Vagina (tissue), 2 donors: ENCODE data around the gene C16orf92. TPM values are rescaled to one million over a fixed set of nuclear protein-coding genes. Genes with fewer than 3 reads are reported as not detected.

ENCODE experiments used
- DNase-seq, 2 donors: peaks; one replicate each; pipeline ENCODE4 v3.0.0-alpha.2; 2017; ENCODE audit errors: extremely low spot score in 2 of 2
- H3K27ac ChIP-seq: fragments of 200-600 bp; sonication (generic); one replicate; pipeline ENCODE4 v1.5.1; 2019
- H3K27me3 ChIP-seq: fragments of 200-600 bp; sonication (generic); one replicate; pipeline ENCODE4 v1.5.1; 2019
- H3K36me3 ChIP-seq, 2 donors: fragments of 200-600 bp; sonication (generic); one replicate each; pipeline ENCODE4 v1.5.1; 2017 to 2019
- H3K4me1 ChIP-seq: fragments of 200-600 bp; sonication (generic); one replicate; pipeline ENCODE4 v1.5.1; 2019
- H3K4me3 ChIP-seq, 2 donors: fragments of 200-600 bp; sonication (generic); 1 replicate in 1 of 2; 2 replicates in 1 of 2; pipeline ENCODE4 v1.5.1; 2016 to 2019
- H3K9me3 ChIP-seq: fragments of 200-600 bp; sonication (generic); one replicate; pipeline ENCODE4 v1.5.1; 2019
- POLR2A ChIP-seq, 2 donors: fragments of 450-650 bp; IDR thresholded peaks; one replicate each; pipeline ENCODE4 v1.6.1; 2017; ENCODE audit warnings: antibody characterized with exemption in 2 of 2, mild to moderate bottlenecking in 2 of 2, moderate library complexity in 2 of 2
- POLR2AphosphoS5 ChIP-seq, 2 donors: sonication (generic); formaldehyde crosslinking; IDR thresholded peaks; one replicate each; pipeline ENCODE4 v1.9.0; 2017; ENCODE audit warnings: antibody characterized with exemption in 2 of 2, mild to moderate bottlenecking in 2 of 2, low read depth in 1 of 2; ENCODE audit not compliant: insufficient read depth in 1 of 2
- intact Hi-C: fragments of 100-400 bp; cut with DNase I; formaldehyde crosslinking; loops from one replicate; pipeline ENCODE4 v1.15.1; 2023
- total RNA-seq: library from RNA; depleted of rRNA; stranded (reverse); fragments of >200 nt; gene quantifications from one replicate; pipeline ENCODE4 v1.2.3, GENCODE V29; 2016
- TF ChIP-seq, protein P1 (sequence below), 3 experiments: fragments of 450-650 bp in 2 of 3; fragments of 200-600 bp in 1 of 3; sonication (generic) in 1 of 3; IDR thresholded peaks; one replicate each; pipeline ENCODE4 v1.5.1; 2017 to 2019; ENCODE audit warnings: antibody characterized with exemption in 3 of 3, mild to moderate bottlenecking in 2 of 3, moderate library complexity in 2 of 3

Gene C16orf92
- total RNA-seq, 1 donor from 2014 or later: not detected

DNA sequence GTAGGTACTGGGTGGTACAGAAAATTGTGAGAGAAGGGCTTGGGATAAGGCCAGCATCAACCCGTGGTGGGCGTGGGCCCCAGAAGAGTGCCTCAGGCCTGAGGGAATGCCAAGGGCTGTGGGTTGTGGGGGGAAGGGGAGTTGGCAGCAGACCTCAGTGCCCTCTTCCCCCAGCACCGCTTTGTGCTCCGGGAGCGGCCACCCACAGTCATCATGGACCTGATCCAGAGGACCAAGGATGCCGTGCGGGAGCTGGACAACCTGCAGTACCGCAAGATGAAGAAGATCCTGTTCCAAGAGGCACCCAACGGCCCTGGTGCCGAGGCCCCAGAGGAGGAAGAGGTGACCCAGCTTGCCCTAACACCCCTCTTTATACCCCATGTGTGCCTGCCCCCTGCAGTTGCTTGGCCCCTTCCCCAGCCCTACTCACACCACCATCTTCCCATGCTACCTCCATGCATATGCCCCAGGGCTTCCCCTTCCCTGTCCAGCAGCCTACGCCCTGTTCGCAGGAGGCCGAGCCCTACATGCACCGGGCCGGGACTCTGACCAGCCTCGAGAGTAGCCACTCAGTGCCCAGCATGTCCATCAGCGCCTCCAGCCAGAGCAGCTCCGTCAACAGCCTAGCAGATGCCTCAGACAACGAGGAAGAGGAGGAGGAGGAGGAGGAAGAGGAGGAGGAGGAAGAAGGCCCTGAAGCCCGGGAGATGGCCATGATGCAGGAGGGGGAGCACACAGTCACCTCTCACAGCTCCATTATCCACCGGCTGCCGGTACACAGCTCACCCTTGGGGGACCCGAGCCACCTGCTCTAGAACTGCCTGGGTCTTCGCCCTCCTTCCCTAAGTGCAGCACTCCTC lies 40.2 kb upstream of the C16orf92 start:
- H3K9me3 ChIP-seq: no peaks in the 10 kb centered on the region
- H3K36me3 ChIP-seq: peaks cover 0 to 100% of the 10 kb centered on the region in 2 donors
- TF ChIP-seq, protein P1, sequence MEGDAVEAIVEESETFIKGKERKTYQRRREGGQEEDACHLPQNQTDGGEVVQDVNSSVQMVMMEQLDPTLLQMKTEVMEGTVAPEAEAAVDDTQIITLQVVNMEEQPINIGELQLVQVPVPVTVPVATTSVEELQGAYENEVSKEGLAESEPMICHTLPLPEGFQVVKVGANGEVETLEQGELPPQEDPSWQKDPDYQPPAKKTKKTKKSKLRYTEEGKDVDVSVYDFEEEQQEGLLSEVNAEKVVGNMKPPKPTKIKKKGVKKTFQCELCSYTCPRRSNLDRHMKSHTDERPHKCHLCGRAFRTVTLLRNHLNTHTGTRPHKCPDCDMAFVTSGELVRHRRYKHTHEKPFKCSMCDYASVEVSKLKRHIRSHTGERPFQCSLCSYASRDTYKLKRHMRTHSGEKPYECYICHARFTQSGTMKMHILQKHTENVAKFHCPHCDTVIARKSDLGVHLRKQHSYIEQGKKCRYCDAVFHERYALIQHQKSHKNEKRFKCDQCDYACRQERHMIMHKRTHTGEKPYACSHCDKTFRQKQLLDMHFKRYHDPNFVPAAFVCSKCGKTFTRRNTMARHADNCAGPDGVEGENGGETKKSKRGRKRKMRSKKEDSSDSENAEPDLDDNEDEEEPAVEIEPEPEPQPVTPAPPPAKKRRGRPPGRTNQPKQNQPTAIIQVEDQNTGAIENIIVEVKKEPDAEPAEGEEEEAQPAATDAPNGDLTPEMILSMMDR (IDR thresholded peaks at IDR 0.05): no peak
- no peak for TF ChIP-seq POLR2AphosphoS5 (IDR thresholded peaks at IDR 0.05; ENCODE audit: insufficient read depth in 1 of 2, low read depth in 1 of 2)
- DNase-seq: no peak
- H3K27me3 ChIP-seq: no peaks in the 10 kb centered on the region
- H3K4me3 ChIP-seq: no peak overlapping the region
- peaks cover 3% of the 10 kb centered on the region for H3K4me1 ChIP-seq
- intact Hi-C loops: no loop called here
- no peak overlapping the region for H3K27ac ChIP-seq

DNA sequence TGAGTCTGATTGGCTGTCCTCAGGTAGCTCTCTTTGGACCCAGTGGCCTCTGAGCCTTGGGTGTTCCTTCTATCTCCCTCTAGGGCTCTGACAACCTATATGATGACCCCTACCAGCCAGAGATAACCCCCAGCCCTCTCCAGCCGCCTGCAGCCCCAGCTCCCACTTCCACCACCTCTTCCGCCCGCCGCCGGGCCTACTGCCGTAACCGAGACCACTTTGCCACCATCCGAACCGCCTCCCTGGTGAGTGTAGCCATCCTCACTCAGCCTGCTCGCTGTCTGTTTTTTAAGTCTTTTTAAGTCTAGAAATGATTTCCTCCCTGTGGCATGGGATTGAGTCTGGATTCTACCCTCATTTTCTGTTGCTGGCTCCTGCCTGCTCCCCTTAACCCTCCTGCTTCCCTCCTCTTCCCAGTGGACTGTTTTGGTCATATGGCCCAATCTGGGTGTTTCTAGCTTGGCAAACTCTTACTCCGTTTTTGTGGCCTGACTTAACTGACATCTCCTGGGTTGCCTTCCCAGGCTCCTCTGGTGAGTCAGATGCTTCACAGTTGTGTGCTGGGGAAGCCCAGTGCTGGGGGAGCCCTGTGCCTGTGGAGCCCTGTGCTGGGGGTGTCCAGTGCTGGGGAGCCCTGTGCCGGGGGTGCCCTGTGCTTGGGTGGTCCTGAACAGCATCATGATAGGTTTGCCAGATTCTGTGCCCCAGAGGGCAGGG lies 39.4 kb upstream of the C16orf92 start:
- H3K27ac ChIP-seq: no peak overlapping the region
- H3K4me3 ChIP-seq: no peak overlapping the region
- no peak for TF ChIP-seq POLR2A (IDR thresholded peaks at IDR 0.05)
- TF ChIP-seq, protein P1 (IDR thresholded peaks at IDR 0.05): no peak
- TF ChIP-seq POLR2AphosphoS5 (IDR thresholded peaks at IDR 0.05; ENCODE audit: insufficient read depth in 1 of 2, low read depth in 1 of 2): no peak
- no peaks in the 10 kb centered on the region for H3K4me1 ChIP-seq
- H3K36me3 ChIP-seq: peaks cover 0 to 100% of the 10 kb centered on the region in 2 donors
- DNase-seq: no peak
- no peaks in the 10 kb centered on the region for H3K27me3 ChIP-seq
- intact Hi-C loops: no loop called here
- no peaks in the 10 kb centered on the region for H3K9me3 ChIP-seq

DNA sequence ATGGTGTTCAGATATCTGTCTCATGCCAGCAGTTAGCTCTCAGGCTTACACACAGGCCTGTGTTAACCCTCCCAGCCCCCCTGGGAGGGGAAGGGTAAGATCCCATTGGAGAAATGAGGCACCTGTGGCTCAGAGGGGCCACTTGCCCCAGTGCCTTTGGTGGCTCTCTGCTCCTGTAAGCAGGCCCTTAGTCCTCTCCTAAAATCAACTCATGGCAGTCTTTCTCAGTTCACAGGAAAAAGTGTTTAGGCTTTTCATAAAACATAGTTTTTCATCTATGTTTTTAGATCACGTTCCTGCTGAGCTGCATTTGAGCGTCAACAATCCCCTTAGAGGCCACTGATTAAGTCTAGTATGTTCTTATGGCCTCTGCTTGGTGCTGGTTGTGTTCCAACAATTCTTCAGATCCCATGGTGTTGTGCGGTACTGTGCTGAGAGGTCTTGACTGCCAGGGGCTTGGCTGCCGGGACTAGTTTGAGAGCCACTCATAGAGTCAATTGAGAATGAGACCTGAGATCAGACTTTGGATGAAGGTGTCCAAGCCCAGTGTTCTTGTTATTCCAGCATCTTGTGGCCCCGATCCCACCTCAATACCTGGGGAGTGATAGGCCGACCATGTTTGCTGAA lies 38.7 kb upstream of the C16orf92 start:
- no peaks in the 10 kb centered on the region for H3K27me3 ChIP-seq
- no peak overlapping the region for H3K4me3 ChIP-seq
- no peak for DNase-seq
- H3K9me3 ChIP-seq: no peaks in the 10 kb centered on the region
- TF ChIP-seq POLR2AphosphoS5 (IDR thresholded peaks at IDR 0.05; ENCODE audit: insufficient read depth in 1 of 2, low read depth in 1 of 2): no peak
- no peak for TF ChIP-seq POLR2A (IDR thresholded peaks at IDR 0.05)
- TF ChIP-seq, protein P1 (IDR thresholded peaks at IDR 0.05): no peak
- no peak overlapping the region for H3K27ac ChIP-seq
- intact Hi-C loops: no loop called here
- H3K36me3 ChIP-seq: peaks cover 0 to 93% of the 10 kb centered on the region in 2 donors
- no peaks in the 10 kb centered on the region for H3K4me1 ChIP-seq

DNA sequence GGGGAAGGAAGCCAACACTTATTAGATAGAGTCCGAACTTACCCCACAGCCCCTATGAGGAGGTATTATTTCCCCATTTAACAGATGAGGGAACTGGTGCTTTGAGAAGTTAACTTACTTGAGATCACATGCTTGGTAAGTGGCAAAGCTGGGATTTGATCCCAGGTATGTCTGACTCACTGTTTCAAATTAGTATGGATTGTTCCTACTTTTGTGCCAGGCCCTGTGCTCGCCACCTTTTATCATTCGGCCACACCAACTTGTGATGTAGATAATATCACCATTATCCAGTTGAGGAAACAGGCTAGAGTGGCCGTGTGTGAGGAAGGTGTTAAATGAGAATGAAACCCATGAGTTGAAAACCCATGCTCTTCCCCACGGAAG lies 38.2 kb upstream of the C16orf92 start:
- Histone ChIP-seq H3K4me3 (no peak overlapping the region), H3K4me1 (no peaks in the 10 kb centered on the region), H3K27me3 (no peaks in the 10 kb centered on the region), H3K27ac (no peak overlapping the region), H3K36me3 (peaks cover 0 to 88% of the 10 kb centered on the region in 2 donors), H3K9me3 (no peaks in the 10 kb centered on the region)
- TF ChIP-seq, protein P1 (IDR thresholded peaks at IDR 0.05): no peak
- no peak for TF ChIP-seq POLR2AphosphoS5 (IDR thresholded peaks at IDR 0.05; ENCODE audit: insufficient read depth in 1 of 2, low read depth in 1 of 2)
- TF ChIP-seq POLR2A (IDR thresholded peaks at IDR 0.05): no peak
- DNase-seq: no peak
- intact Hi-C loops: no loop called here
